Mucosa of stomach (tissue), 1 donor: ENCODE measurements around the gene MAP3K3.

Source experiments
- H3K27me3 ChIP-seq: one replicate; pipeline ENCODE4 v1.7.0; 2013; ENCODE audit warnings: mild to moderate bottlenecking, low read length; ENCODE audit not compliant: control insufficient read depth, insufficient read depth
- H3K36me3 ChIP-seq: one replicate; pipeline ENCODE4 v1.7.0; 2013; ENCODE audit warnings: low read length; ENCODE audit not compliant: control insufficient read depth, insufficient read depth
- H3K4me1 ChIP-seq: one replicate; pipeline ENCODE4 v1.7.0; 2013; ENCODE audit warnings: mild to moderate bottlenecking, low read length; ENCODE audit not compliant: control insufficient read depth, insufficient read depth
- H3K4me3 ChIP-seq: one replicate; pipeline ENCODE4 v1.7.0; 2013; ENCODE audit warnings: low read length
- H3K9ac ChIP-seq: one replicate; pipeline ENCODE4 v1.7.0; 2013; ENCODE audit warnings: mild to moderate bottlenecking, low read length, moderate library complexity
- H3K9me3 ChIP-seq: one replicate; pipeline ENCODE4 v1.7.0; 2013; ENCODE audit warnings: mild to moderate bottlenecking, low read length, moderate library complexity; ENCODE audit not compliant: control insufficient read depth
- donor health status: Pancreatic carcinoma.

Gene MAP3K3

GRCh38 chr17:63698886-63699637, 76.8 kb downstream of the MAP3K3 start:
- no peak overlapping the region for H3K4me3 ChIP-seq

GRCh38 chr17:63699638-63700527, 77.7 kb downstream of the MAP3K3 start, which contains the start of gene LIMD2:
Gene LIMD2, minus strand, starts transcription at chr17:63700125. Its CDS starts 827 bp downstream, at chr17:63699298.
- Histone ChIP-seq H3K36me3 (no peaks in the 10 kb centered on the region), H3K9me3 (no peaks in the 10 kb centered on the region), H3K27me3 (peaks cover 6% of the 10 kb centered on the region), H3K9ac (peak within 1 kb of the TSS; percentile 39), H3K4me1 (peaks cover 25% of the 10 kb centered on the region), H3K4me3 (no peak within 1 kb of the TSS)

More at GRCh38 chr17:63698886-63699637, 76.8 kb downstream of the MAP3K3 start:
- Histone ChIP-seq H3K27me3 (peaks cover 6% of the 10 kb centered on the region), H3K9ac (peak overlapping the region; percentile 39), H3K4me1 (peaks cover 25% of the 10 kb centered on the region), H3K9me3 (no peaks in the 10 kb centered on the region), H3K36me3 (no peaks in the 10 kb centered on the region)

- peaks cover 6% of the 10 kb centered on the region for H3K27me3 ChIP-seq
- no peaks in the 10 kb centered on the region for H3K36me3 ChIP-seq
- H3K4me1 ChIP-seq = peaks cover 25% of the 10 kb centered on the region
- no peak overlapping the region for H3K4me3 ChIP-seq
- H3K9ac ChIP-seq = peak overlapping the region; percentile 28
- H3K9me3 ChIP-seq = no peaks in the 10 kb centered on the region
Observed at GRCh38 chr17:63700528-63701455, 78.6 kb downstream of the MAP3K3 start.

GRCh38 chr17:63701456-63701820, 79.2 kb downstream of the MAP3K3 start:
- Histone ChIP-seq H3K9me3 (no peaks in the 10 kb centered on the region), H3K36me3 (no peaks in the 10 kb centered on the region), H3K4me1 (peaks cover 25% of the 10 kb centered on the region), H3K4me3 (no peak overlapping the region), H3K27me3 (peaks cover 6% of the 10 kb centered on the region), H3K9ac (peak overlapping the region; percentile 28)

- peak overlapping the region; percentile 1 for H3K9ac ChIP-seq
Observed at GRCh38 chr17:63701868-63702720, 79.9 kb downstream of the MAP3K3 start.

GRCh38 chr17:63702721-63703015, 80.5 kb downstream of the MAP3K3 start:
- H3K4me1 ChIP-seq = peaks cover 25% of the 10 kb centered on the region
- no peak overlapping the region for H3K4me3 ChIP-seq
- no peaks in the 10 kb centered on the region for H3K9me3 ChIP-seq
- no peaks in the 10 kb centered on the region for H3K36me3 ChIP-seq
- H3K9ac ChIP-seq = no peak overlapping the region
- peaks cover 6% of the 10 kb centered on the region for H3K27me3 ChIP-seq

More at GRCh38 chr17:63701868-63702720, 79.9 kb downstream of the MAP3K3 start:
- Histone ChIP-seq H3K4me1 (peaks cover 25% of the 10 kb centered on the region), H3K4me3 (no peak overlapping the region), H3K27me3 (peaks cover 6% of the 10 kb centered on the region), H3K36me3 (no peaks in the 10 kb centered on the region), H3K9me3 (no peaks in the 10 kb centered on the region)

- peaks cover 6% of the 10 kb centered on the region for H3K27me3 ChIP-seq
- no peaks in the 10 kb centered on the region for H3K9me3 ChIP-seq
- H3K4me3 ChIP-seq = no peak overlapping the region
- H3K4me1 ChIP-seq = peaks cover 23% of the 10 kb centered on the region
- H3K9ac ChIP-seq = no peak overlapping the region
- H3K36me3 ChIP-seq = no peaks in the 10 kb centered on the region
Observed at GRCh38 chr17:63703029-63703428, 80.8 kb downstream of the MAP3K3 start.

GRCh38 chr17:63703556-63704258, 81.5 kb downstream of the MAP3K3 start:
- Histone ChIP-seq H3K4me3 (no peak overlapping the region), H3K4me1 (peaks cover 16% of the 10 kb centered on the region), H3K9me3 (no peaks in the 10 kb centered on the region), H3K9ac (no peak overlapping the region), H3K36me3 (no peaks in the 10 kb centered on the region), H3K27me3 (peaks cover 6% of the 10 kb centered on the region)

GRCh38 chr17:63704259-63704576, 82.0 kb downstream of the MAP3K3 start:
- Histone ChIP-seq H3K27me3 (peaks cover 5% of the 10 kb centered on the region), H3K9me3 (no peaks in the 10 kb centered on the region), H3K4me3 (no peak overlapping the region), H3K4me1 (peaks cover 12% of the 10 kb centered on the region), H3K9ac (no peak overlapping the region), H3K36me3 (no peaks in the 10 kb centered on the region)

GRCh38 chr17:63704836-63705235, 82.6 kb downstream of the MAP3K3 start:
- no peak overlapping the region for H3K9ac ChIP-seq
- no peak overlapping the region for H3K4me3 ChIP-seq
- H3K4me1 ChIP-seq = peaks cover 12% of the 10 kb centered on the region
- peaks cover 3% of the 10 kb centered on the region for H3K27me3 ChIP-seq
- H3K9me3 ChIP-seq = no peaks in the 10 kb centered on the region
- H3K36me3 ChIP-seq = no peaks in the 10 kb centered on the region
